Lower lobe of right lung (tissue), 2 donors: Measurements from ENCODE around the gene WSB2. TPM values are rescaled to one million over a fixed set of nuclear protein-coding genes. Genes with fewer than 3 reads are reported as not detected.

Source experiments
- ATAC-seq, 2 donors: fragments of 200-7000 bp; cut with Tn5 transposase; one replicate each; pipeline ENCODE4 v1.9.1; 2020 to 2022; ENCODE audit warnings: mild to moderate bottlenecking in 2 of 2, moderate library complexity in 2 of 2
- DNase-seq: peaks from one replicate; pipeline ENCODE4 v3.0.0-alpha.2; 2020
- H3K27ac ChIP-seq: fragments of 200-600 bp; one replicate; pipeline ENCODE4 v1.8.0; 2022
- H3K27me3 ChIP-seq: fragments of 200-600 bp; one replicate; pipeline ENCODE4 v1.8.0; 2022; ENCODE audit warnings: low read depth
- H3K36me3 ChIP-seq: fragments of 200-600 bp; one replicate; pipeline ENCODE4 v1.8.0; 2022; ENCODE audit warnings: mild to moderate bottlenecking
- H3K4me1 ChIP-seq: fragments of 200-600 bp; one replicate; pipeline ENCODE4 v1.8.0; 2022
- H3K4me3 ChIP-seq: fragments of 200-600 bp; one replicate; pipeline ENCODE4 v1.8.0; 2022; ENCODE audit warnings: mild to moderate bottlenecking
- H3K9me3 ChIP-seq: fragments of 200-600 bp; one replicate; pipeline ENCODE4 v1.8.0; 2022
- intact Hi-C: fragments of 100-400 bp; cut with DNase I; formaldehyde crosslinking; loops from one replicate; pipeline ENCODE4 v1.11.0; 2022
- long read RNA-seq: library from polyadenylated mRNA; unstranded; transcript quantifications from one replicate; pipeline ENCODE4 v2.0.0, GENCODE V29; 2021
- total RNA-seq: library from RNA; stranded (reverse); fragmentation: NEBNext Ultra II Directional; extraction: Animal tissue kit (Norgen Biotek cat#: 25700); gene quantifications from one replicate; pipeline ENCODE4 v1.2.1, GENCODE V29; 2021
- TF ChIP-seq, protein P1 (sequence below): fragments of 200-600 bp; IDR thresholded peaks from one replicate; pipeline ENCODE4 v1.8.0; 2022; ENCODE audit warnings: antibody characterized with exemption, mild to moderate bottlenecking
- donor health status: DM: no; HTN: yes; CAD: no; lungs with severe emphysema.

The WSB2 gene
- 75.1 TPM for total RNA-seq
- long read RNA-seq, transcript WSB2-201 (9 exons, 2,646 nt): major isoform, 103 of 151 reads
- long read RNA-seq, partial matches to known transcripts: 29 of 151 reads
- long read RNA-seq, other reads (novel, unspliced or antisense): 12 of 151 reads

DNA sequence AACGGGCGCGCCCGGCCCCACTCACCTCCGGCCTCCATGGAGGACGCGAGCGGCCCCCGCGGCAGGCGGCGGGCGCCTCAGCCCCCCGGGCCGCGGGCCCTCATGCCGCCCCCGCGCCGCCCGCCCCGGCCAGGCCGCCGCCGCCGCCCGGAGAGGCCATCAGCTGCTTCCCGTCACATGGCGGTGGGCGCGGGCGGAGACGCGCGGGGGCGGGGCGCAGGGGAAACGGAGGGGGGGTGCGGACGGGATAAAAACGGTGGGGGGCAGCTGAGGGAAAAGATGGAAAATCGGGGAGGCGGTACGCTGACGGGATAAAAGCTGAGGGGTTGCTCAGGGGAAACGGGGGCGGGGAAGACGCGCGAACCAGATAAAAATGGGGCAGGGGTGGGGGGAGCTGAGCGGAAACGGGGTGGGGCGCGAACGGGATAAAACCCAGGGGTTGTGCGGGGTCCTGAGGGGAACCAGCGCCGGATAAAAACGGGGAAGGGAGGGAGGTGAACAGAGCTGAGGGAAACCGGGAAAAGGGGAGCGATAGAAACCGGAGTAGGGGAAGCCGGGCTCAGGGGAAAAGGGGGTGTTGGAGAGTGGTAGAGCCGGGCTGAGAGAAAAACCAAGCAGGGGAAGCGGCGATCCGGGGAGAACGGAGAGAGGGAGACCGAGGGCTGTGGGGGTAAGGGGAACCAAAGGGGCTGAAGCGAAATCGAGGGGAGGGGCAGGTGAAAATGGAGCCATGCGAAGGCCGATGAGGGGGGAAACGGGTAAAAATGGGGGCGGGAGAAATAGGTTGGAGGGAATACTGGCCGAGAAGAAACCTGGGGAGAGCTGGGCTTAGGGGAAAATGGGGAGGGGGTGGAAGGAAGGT is at the start of gene WSB2:
TSS of gene WSB2 (minus strand) at position 169 of the 862 bp plus-strand sequence. CDS start at position 38, 131 bp downstream.
- peak; percentile 80 for DNase-seq
- Histone ChIP-seq H3K27ac (peak within 1 kb of the TSS; percentile 94), H3K9me3 (no peaks in the 10 kb centered on the region), H3K36me3 (no peaks in the 10 kb centered on the region), H3K27me3 (no peaks in the 10 kb centered on the region), H3K4me3 (peak within 1 kb of the TSS; percentile 78), H3K4me1 (peaks cover 52% of the 10 kb centered on the region)
- intact Hi-C loops: no loop called here
- TF ChIP-seq, protein P1, sequence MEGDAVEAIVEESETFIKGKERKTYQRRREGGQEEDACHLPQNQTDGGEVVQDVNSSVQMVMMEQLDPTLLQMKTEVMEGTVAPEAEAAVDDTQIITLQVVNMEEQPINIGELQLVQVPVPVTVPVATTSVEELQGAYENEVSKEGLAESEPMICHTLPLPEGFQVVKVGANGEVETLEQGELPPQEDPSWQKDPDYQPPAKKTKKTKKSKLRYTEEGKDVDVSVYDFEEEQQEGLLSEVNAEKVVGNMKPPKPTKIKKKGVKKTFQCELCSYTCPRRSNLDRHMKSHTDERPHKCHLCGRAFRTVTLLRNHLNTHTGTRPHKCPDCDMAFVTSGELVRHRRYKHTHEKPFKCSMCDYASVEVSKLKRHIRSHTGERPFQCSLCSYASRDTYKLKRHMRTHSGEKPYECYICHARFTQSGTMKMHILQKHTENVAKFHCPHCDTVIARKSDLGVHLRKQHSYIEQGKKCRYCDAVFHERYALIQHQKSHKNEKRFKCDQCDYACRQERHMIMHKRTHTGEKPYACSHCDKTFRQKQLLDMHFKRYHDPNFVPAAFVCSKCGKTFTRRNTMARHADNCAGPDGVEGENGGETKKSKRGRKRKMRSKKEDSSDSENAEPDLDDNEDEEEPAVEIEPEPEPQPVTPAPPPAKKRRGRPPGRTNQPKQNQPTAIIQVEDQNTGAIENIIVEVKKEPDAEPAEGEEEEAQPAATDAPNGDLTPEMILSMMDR: no peak
- peak; percentile 72 to 75 for ATAC-seq

DNA sequence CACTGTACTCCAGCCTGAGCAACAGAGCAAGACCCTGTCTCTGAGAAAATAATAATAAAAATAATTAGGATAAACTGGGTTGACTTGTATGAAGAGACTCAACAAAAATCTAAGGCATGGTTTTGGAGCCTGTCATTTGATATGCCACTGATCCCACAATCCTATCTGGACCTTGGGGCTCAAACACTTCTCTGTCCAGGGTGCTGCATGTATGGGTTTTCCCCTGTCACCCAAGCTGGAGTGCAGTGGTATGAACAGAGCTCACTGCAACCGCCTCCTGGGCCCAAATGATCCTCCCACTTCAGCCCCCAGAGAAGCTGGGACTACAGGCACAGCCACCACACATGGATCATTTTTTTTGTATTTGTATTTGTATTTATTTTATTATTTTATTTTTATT is 48.1 kb upstream of the WSB2 start:
- intact Hi-C loops: no loop called here
- no peak for DNase-seq
- Histone ChIP-seq H3K4me1 (peaks cover 9% of the 10 kb centered on the region), H3K27ac (no peak overlapping the region), H3K36me3 (no peaks in the 10 kb centered on the region), H3K27me3 (no peaks in the 10 kb centered on the region), H3K4me3 (no peak overlapping the region), H3K9me3 (no peaks in the 10 kb centered on the region)
- TF ChIP-seq, protein P1: no peak
- no peak for ATAC-seq

DNA sequence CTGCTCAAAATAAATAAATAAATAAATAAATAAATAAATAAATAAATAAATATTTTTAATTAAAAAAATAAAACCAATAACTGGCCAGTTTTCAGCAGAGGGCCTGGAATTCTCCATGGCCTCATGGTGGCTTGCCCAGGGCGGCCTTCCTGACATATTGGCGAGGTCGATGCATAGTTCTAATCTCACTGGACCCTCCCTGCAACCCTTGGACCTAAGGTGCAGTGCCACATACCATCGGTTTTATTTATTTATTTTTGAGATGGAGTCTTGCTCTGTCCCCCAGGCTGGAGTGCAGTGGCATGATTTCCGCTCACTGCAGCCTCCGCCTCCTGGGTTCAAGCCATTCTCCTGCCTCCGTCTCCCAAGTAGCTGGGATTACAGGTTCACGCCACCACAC is 46.7 kb upstream of the WSB2 start:
- no peaks in the 10 kb centered on the region for H3K36me3 ChIP-seq
- DNase-seq (no peak), ATAC-seq (no peak)
- H3K27me3 ChIP-seq: no peaks in the 10 kb centered on the region
- H3K4me1 ChIP-seq: peaks cover 14% of the 10 kb centered on the region
- intact Hi-C loops: no loop called here
- H3K27ac ChIP-seq: no peak overlapping the region
- no peak overlapping the region for H3K4me3 ChIP-seq
- TF ChIP-seq, protein P1: no peak
- no peaks in the 10 kb centered on the region for H3K9me3 ChIP-seq

DNA sequence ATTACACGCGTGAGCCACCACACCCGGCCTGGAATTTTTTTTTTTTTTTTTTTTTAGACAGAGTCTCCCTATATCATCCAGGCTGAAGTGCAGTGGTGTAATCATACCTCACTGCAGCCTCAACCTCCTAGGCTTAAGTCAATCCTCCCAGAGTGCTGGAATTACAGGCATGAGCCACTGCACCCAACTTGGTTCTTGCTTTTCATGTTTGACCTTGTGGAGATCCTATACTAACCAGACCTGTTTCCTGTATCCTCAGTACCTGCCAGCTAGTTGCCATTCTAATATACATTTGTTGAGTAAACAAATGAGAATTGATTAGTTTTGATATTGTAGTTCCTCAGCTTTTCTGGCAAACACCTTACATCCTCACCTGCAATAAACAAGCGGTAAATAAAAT is 46.0 kb upstream of the WSB2 start:
- TF ChIP-seq, protein P1: no peak
- intact Hi-C loops: no loop called here
- Histone ChIP-seq H3K36me3 (no peaks in the 10 kb centered on the region), H3K4me3 (no peak overlapping the region), H3K4me1 (peaks cover 18% of the 10 kb centered on the region), H3K9me3 (no peaks in the 10 kb centered on the region), H3K27me3 (no peaks in the 10 kb centered on the region), H3K27ac (no peak overlapping the region)
- no peak for ATAC-seq
- no peak for DNase-seq

DNA sequence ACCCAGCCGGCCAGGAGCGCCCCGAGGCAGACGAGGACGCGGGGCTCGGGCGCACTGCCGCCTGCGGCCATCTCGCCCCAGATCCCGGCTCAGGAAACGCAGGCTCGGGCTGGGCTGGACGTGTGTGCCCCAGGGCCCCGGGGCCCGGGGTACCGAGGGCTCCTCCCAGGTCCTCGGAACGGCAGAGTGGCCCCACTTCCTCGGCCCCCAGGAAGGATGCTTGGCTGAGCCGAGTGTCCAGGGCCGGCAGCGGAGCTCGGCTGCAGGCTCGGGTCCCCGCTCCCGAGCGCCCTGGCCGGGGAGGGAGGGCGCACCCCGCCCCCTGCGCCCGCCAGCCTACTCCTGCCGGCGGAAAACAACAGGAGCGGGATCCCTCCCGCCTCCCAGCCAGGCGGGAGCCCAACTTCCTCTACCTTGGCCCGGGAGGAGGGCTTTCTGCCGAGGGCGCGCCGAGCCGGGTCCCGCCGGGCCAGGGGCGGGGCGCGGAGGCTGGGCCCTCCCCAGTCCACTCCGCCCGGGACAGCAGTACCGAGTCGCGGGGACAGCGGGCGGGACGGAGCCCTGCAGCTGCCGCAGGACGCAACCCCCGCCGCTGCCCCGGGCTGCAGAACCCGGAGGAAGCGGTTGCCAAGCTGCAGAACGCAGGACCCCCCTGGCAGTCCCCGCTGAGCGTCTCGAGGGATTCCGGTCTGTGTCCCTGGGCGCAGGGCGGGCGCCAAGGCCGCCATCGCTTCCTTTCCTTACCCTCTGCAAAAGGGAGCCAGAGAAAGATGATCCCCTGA is 42.8 kb upstream of the WSB2 start, which contains the start of gene VSIG10:
TSS of gene VSIG10 (minus strand) at position 411 of the 782 bp plus-strand sequence. CDS start at position 71, 340 bp downstream.
- peak within 1 kb of the TSS; percentile 89 for H3K4me3 ChIP-seq
- TF ChIP-seq, protein P1: no peak
- no peaks in the 10 kb centered on the region for H3K9me3 ChIP-seq
- DNase-seq (peak; percentile 84), ATAC-seq (peak; percentile 96 to 97)
- intact Hi-C loops: no loop called here
- H3K27ac ChIP-seq: peak within 1 kb of the TSS; percentile 85
- no peaks in the 10 kb centered on the region for H3K27me3 ChIP-seq
- peaks cover 18% of the 10 kb centered on the region for H3K4me1 ChIP-seq
- H3K36me3 ChIP-seq: peaks cover 5% of the 10 kb centered on the region
